GM18907 (cell line): ENCODE measurements around the gene BCHE.

Experiments
- ATAC-seq: cut with Tn5 transposase; IDR thresholded peaks from one replicate; pipeline ENCODE4 v1.9.1; 2021; ENCODE audit warnings: mild to moderate bottlenecking, moderate library complexity; ENCODE audit not compliant: unreplicated experiment

Gene BCHE

GRCh38 chr3:165837058-165837525 is at the start of gene BCHE:
TSS of gene BCHE (minus strand) at chr3:165837423. CDS start at chr3:165831033, 6,390 bp downstream.
- no peak for ATAC-seq

DNA sequence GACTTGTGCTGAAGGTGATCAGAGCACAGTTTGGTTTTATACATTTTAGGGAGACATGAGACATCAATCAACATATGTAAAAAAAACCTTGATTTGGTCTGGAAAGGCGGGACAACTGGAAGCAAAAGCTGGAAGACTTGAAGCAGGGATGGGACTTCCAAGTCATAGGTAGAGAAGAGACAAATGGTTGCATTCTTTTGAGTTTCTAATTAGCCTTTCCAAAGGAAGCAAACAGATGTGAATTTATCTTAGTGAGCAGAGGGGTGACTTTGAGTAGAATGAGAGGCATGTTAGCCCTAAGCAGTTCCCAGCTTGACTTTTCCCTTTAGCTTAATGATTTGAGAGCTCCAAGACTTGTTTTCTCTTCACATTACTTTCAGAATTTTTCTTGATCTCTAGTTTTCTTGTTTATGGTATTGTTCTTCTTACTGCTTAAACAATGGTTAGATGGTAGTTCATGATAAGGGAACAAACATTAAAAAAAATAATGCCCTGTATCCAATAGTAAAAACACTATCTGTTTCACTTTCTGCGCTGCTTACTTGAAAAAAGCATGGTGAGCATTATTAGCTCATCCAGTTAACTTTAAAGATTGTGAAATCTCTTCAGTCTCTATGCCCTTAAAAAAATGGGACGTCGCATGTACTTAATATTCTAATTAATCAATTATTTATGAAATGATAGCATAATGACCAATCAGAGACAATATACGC is 48.5 kb upstream of the BCHE start:
- ATAC-seq = no peak

DNA sequence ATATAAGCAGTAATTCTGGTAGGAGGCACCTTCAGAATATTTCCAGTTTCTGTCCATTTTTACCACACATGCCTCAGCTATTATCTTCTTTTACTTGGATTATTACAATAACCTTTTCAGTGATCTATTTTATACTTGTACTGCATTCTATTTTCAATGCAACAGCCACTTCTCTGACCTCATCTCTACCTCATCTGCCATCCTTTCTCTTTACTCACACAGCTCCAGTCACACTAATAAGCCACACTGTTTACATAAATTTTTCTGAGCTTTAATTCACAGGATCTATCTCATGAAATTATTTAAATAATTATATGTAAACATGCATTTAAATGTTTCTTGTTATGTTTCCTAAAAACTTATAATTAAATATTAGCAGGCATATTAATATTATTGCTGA is 47.3 kb upstream of the BCHE start:
- no peak for ATAC-seq

DNA sequence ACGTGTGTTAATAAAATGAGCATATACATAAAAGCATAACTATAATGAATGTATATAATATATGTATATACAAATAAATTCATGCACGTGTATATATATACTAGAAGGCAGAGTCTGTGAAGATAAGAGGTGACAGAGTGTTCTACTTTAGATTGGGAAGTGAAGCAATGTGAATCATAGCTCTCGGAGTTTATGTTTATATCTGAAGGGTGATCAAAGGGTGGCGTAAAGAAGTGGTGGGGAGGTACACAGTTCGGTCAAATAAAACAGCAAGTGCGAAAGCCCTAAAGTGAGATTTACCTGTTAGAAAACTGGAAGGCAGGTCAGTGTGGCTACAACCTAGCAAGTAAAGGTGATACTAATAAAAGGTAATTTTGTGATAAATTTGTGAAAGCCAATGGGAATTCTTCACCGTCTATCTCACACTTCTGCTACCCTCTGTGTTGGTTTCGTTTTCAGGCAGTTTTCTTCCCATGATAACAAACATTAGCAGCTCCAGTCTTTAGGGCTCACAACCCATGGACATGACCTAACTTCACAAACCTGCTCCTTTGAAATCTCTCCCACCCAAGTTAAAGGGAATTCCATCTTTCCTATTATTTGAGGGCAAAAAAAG is 46.7 kb upstream of the BCHE start:
- no peak for ATAC-seq

GRCh38 chr3:165883117-165883516 is 45.9 kb upstream of the BCHE start:
- ATAC-seq = no peak

GRCh38 chr3:165875644-165876043 is 38.4 kb upstream of the BCHE start:
- no peak for ATAC-seq

- no peak for ATAC-seq
Observed at GRCh38 chr3:165874663-165875489, 37.7 kb upstream of the BCHE start.

- no peak for ATAC-seq
Observed at GRCh38 chr3:165868088-165868487, 30.9 kb upstream of the BCHE start.

DNA sequence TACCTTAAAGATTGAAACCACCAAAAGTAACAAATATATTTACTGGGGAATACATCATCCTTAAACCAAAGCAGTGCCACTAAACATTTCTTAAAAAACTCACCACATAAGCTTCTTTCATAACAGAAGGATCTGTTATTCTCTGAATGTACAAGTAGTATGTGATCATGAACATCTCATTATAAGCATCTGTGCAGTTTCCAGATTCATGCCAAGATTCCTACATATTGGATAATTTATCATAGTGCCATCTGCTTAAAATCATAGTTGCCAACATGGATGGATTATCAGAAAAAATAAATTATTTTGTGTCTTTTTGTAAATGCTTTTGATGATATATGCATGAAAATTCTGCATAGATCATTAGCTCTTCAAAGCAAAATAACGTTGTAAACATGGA is 21.8 kb upstream of the BCHE start:
- ATAC-seq = no peak

GRCh38 chr3:165855581-165855980 is 18.4 kb upstream of the BCHE start:
- no peak for ATAC-seq

- peak; percentile 46 for ATAC-seq
Observed at GRCh38 chr3:165854696-165855095, 17.5 kb upstream of the BCHE start.

DNA sequence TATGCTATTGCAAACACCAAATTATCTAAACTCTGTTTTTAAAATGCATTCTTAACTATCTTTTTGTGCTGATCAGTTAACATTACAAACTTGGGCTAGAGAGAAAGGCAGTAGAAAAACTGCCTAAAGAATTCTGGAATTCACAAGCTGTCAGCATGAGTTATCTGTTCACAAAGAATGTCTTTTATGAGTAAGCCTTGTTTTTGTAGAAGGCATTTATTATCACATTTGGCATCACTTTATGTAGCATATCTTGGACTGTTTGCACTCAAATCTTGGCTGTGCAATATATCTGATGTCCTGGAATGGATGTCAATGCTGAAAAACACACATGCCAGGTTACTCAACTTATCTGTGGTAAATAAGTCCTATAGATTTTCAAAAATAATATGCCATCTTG is 15.5 kb upstream of the BCHE start:
- no peak for ATAC-seq

DNA sequence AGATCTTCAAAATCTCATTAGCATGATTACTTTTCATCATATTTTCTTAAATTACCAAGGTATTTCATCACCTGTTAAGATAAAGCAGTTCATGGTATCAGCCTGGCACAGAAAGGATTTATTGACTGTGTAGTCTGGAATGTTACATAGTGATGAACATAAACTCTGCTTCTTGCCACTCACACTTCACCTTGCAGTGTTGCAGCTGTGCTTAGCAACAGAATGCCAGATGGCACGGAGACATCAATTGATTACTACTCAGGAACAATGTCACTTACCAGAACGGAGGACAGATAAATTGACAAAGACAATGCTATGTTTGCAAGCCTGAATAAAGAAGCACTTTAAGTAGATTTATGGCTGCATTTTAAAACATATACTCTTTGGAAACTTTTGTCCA is 15.0 kb upstream of the BCHE start:
- no peak for ATAC-seq

DNA sequence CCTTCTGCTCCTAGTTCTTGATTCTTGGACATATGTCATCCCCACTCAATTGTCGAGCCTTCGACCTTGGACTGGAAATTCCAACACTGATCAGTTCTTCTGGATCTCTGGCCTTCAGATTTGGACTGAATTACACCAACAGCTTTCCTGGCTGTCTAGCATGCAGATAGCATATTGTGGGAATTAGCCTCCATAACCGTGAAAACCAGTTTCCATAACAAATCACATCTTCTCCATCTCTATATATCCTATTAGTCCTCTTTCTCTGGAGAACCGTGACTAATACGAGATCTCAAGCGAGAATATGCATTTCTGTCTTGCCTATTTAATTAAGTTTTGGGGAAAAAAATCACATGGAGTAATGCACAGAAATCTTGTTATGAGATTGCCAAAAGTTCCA is 8.8 kb upstream of the BCHE start:
- ATAC-seq = no peak

GRCh38 chr3:165839296-165840076 is 2.3 kb upstream of the BCHE start:
- ATAC-seq = no peak

- ATAC-seq = no peak
Observed at GRCh38 chr3:165837801-165838200, 578 bp upstream of the BCHE start.

DNA sequence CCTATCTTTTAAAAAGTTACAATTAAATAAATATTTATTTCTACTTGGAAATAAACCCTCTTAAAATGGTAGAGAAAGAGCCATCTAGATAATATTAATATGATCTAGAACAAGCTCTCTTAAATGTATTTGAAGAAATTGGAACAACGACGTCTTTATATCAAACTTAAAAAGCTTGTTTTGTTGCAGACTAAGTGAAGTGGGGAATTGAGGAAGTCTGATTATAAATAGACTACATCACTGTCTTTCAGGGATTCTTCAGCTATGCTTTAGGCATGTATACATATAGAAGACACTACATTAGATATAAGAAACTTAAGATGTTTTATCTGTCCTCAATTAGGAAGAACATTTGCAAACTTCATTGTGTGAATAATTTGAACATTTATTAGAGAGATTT is 1.8 kb downstream of the BCHE start:
- ATAC-seq = no peak

DNA sequence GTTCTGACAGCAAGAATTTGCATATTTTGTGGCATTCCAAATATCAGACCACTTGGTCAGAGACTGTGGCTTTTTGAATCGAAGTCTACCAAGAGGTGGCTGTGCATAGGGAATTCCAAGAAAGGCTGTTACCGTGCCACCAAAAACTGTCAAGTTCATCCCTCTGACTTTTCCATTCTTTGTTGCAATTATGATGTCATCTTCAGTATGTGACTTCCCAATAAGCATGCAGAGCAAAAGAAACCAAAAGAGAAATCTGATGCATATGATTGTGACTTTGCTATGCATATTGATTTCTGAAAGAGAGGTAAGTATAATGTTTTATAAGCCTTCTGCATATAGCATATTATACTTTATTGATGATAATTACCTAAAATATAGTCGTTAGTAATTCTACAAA is 6.5 kb downstream of the BCHE start:
- no peak for ATAC-seq

- no peak for ATAC-seq
Observed at GRCh38 chr3:165827883-165828282, 9.3 kb downstream of the BCHE start.

- ATAC-seq = no peak
Observed at GRCh38 chr3:165827233-165827632, 10.0 kb downstream of the BCHE start.

GRCh38 chr3:165820671-165821123 is 16.5 kb downstream of the BCHE start:
- ATAC-seq = no peak
